HL-60 (cell line): Measurements from ENCODE around the gene MIPOL1.

ENCODE experiments used
- DNase-seq, 2 experiments: peaks; one replicate each; pipeline ENCODE4 v3.0.0-alpha.2; 2010 to 2020; ENCODE audit warnings: low read depth in 1 of 2, low spot score in 1 of 2
- H3K27ac ChIP-seq: fragments of 250-450 bp; sonication (Bioruptor Pico); replicated peaks from 2 replicates; pipeline ENCODE4 v1.5.1; 2020; ENCODE audit warnings: mild to moderate bottlenecking, moderate library complexity
- H3K27me3 ChIP-seq: fragments of 250-450 bp; sonication (Bioruptor Pico); 2 replicates; pipeline ENCODE4 v1.5.1; 2021; ENCODE audit warnings: mild to moderate bottlenecking, moderate library complexity; ENCODE audit not compliant: insufficient read depth, poor library complexity, severe bottlenecking
- H3K4me3 ChIP-seq: replicated peaks from 2 replicates; pipeline ENCODE4 v1.5.1; 2011; ENCODE audit warnings: mild to moderate bottlenecking, control low read depth, low read length; ENCODE audit not compliant: insufficient read depth
- GABPA ChIP-seq: IDR thresholded peaks from 2 replicates; pipeline ENCODE4 v1.6.1; 2012; ENCODE audit warnings: low read depth
- POLR2AphosphoS5 ChIP-seq: IDR thresholded peaks from 2 replicates; pipeline ENCODE4 v1.6.1; 2012; ENCODE audit warnings: low read depth
- SPI1 ChIP-seq: IDR thresholded peaks from 2 replicates; pipeline ENCODE4 v1.6.1; 2012; ENCODE audit warnings: low read depth, mild to moderate bottlenecking, borderline replicate concordance
- TF ChIP-seq, protein P1 (sequence below): IDR thresholded peaks from 2 replicates; pipeline ENCODE4 v1.6.1; 2012; ENCODE audit warnings: low read depth; ENCODE audit not compliant: insufficient replicate concordance
- TF ChIP-seq, protein P2 (sequence below): IDR thresholded peaks from one replicate; pipeline ENCODE4 v1.5.1; 2011; ENCODE audit warnings: low read length, control low read depth, inconsistent platforms; ENCODE audit not compliant: insufficient read depth

The MIPOL1 gene

DNA sequence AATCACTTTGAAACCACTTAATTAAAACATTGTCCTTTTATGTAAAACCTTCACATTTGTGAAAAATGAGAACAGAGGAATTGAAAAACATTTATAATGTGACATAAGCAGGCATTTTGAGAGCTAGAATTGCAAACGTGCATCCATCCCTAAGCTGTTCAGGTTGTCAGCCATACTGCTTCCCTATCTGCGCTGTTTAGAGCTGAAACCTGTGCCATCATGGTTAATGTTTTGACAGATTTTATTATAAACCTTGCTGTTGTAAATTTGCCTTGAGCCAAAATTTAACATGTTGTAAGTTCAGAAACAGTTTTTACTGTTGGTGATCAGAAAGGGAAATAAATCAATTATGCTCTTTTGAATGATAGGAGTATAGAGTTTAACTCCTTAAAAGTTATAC is 365.5 kb downstream of the MIPOL1 start:
- DNase-seq: no peak
- no peak overlapping the region for H3K4me3 ChIP-seq
- TF ChIP-seq GABPA (no peak), POLR2AphosphoS5 (no peak), SPI1 (no peak)
- TF ChIP-seq, protein P1, sequence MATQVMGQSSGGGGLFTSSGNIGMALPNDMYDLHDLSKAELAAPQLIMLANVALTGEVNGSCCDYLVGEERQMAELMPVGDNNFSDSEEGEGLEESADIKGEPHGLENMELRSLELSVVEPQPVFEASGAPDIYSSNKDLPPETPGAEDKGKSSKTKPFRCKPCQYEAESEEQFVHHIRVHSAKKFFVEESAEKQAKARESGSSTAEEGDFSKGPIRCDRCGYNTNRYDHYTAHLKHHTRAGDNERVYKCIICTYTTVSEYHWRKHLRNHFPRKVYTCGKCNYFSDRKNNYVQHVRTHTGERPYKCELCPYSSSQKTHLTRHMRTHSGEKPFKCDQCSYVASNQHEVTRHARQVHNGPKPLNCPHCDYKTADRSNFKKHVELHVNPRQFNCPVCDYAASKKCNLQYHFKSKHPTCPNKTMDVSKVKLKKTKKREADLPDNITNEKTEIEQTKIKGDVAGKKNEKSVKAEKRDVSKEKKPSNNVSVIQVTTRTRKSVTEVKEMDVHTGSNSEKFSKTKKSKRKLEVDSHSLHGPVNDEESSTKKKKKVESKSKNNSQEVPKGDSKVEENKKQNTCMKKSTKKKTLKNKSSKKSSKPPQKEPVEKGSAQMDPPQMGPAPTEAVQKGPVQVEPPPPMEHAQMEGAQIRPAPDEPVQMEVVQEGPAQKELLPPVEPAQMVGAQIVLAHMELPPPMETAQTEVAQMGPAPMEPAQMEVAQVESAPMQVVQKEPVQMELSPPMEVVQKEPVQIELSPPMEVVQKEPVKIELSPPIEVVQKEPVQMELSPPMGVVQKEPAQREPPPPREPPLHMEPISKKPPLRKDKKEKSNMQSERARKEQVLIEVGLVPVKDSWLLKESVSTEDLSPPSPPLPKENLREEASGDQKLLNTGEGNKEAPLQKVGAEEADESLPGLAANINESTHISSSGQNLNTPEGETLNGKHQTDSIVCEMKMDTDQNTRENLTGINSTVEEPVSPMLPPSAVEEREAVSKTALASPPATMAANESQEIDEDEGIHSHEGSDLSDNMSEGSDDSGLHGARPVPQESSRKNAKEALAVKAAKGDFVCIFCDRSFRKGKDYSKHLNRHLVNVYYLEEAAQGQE: no peak
- TF ChIP-seq, protein P2, sequence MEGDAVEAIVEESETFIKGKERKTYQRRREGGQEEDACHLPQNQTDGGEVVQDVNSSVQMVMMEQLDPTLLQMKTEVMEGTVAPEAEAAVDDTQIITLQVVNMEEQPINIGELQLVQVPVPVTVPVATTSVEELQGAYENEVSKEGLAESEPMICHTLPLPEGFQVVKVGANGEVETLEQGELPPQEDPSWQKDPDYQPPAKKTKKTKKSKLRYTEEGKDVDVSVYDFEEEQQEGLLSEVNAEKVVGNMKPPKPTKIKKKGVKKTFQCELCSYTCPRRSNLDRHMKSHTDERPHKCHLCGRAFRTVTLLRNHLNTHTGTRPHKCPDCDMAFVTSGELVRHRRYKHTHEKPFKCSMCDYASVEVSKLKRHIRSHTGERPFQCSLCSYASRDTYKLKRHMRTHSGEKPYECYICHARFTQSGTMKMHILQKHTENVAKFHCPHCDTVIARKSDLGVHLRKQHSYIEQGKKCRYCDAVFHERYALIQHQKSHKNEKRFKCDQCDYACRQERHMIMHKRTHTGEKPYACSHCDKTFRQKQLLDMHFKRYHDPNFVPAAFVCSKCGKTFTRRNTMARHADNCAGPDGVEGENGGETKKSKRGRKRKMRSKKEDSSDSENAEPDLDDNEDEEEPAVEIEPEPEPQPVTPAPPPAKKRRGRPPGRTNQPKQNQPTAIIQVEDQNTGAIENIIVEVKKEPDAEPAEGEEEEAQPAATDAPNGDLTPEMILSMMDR: no peak
- no peaks in the 10 kb centered on the region for H3K27me3 ChIP-seq
- H3K27ac ChIP-seq: no peak overlapping the region

DNA sequence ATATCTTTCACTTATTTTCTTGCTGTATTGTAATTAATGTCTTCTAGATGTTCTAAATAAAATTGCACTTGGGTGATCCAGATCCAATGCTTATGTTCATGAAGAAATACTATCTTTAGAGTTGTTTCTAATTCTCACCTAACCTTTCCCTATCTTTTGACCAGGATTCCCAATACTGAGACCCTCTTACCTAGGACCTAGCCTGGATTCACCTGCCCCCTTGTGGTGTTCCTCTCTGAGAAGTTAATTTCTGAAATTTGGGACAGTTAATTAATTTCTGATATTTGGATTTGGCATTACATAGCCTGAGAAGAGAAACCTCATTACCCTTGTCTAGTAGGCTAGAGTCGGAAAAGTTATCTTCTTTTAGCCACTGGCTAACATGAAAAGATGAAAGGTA is 367.8 kb downstream of the MIPOL1 start:
- no peak for DNase-seq
- TF ChIP-seq, protein P1: no peak
- TF ChIP-seq POLR2AphosphoS5 (no peak), SPI1 (no peak), GABPA (no peak)
- TF ChIP-seq, protein P2: no peak
- Histone ChIP-seq H3K4me3 (no peak overlapping the region), H3K27me3 (no peaks in the 10 kb centered on the region), H3K27ac (no peak overlapping the region)

DNA sequence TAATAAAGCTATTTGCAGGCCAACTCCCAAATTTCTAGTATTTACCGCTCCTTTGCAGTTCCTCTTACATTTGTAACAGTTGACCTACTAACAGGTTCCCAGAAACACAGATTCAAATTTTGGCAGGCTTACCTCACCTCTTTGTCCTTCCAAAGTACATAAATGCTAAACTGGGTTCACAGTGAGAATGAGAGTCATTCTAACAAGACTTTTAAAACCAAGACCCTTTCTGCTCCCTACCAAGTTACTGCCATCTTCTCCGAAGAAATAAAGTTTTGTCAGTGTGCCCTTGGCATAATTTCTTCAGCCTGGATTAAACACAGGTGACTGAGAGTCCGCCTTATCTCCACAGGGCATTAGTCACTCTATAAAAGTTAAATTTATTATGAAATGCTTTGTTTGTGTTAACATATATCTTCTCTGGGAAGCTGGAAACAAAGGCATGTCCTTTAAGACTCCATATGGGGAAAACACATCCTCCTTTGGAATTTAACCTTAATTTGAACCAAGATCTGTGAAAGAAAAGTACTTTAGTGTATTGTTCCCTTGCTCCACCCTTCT is 369.2 kb downstream of the MIPOL1 start:
- Histone ChIP-seq H3K27ac (no peak overlapping the region), H3K4me3 (no peak overlapping the region), H3K27me3 (no peaks in the 10 kb centered on the region)
- TF ChIP-seq SPI1 (no peak), POLR2AphosphoS5 (no peak), GABPA (no peak)
- TF ChIP-seq, protein P1: no peak
- TF ChIP-seq, protein P2: no peak
- DNase-seq: no peak
